Measurements from ENCODE around the gene OR11H1.
"Not testable (repeated sequence)": the region's sequence is repeated elsewhere in the genome, so short reads cannot be mapped to it uniquely, and the experiment has no call there.

The OR11H1 gene

GRCh38 chr22:15527892-15528291, at the start of gene OR11H1:
TSS of gene OR11H1 (plus strand) at chr22:15528192. CDS start at chr22:15528192, 0 bp downstream.
- not testable (repeated sequence) for DNase-seq

- DNase-seq = not testable (repeated sequence)
Observed at GRCh38 chr22:15509967-15510366, 18.0 kb upstream of the OR11H1 start.

- DNase-seq = not testable (repeated sequence)
Observed at GRCh38 chr22:15515896-15516295, 12.1 kb upstream of the OR11H1 start.

- DNase-seq = not testable (repeated sequence)
Observed at GRCh38 chr22:15553767-15554166, 25.8 kb downstream of the OR11H1 start.

- not testable (repeated sequence) for DNase-seq
Observed at GRCh38 chr22:15563461-15563860, 35.5 kb downstream of the OR11H1 start.

GRCh38 chr22:15565063-15565462, 37.1 kb downstream of the OR11H1 start:
- DNase-seq = not testable (repeated sequence)

Data from NCI-H2107 (cell line).